ENCODE results near the gene SYNRG.

DNA sequence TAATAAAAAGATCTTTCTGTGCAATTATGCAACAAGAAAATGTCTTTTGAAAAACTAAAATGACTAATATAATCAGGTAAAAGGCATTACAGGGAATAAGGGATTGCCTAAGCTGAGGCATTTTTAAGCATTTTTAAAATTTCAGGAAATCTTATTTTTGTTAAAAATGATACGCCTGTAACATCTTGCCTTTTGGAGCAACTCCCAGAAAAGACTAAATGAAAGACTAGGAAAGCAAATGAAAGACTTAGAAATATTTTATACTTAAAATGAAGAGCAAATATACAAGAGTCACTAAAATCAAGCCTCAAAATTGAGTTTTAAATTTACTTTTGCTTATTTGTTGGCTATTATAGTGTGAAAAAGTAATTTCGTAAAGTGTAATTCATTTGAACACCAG lies 63.7 kb downstream of the SYNRG start:
- TF ChIP-seq, protein P1, sequence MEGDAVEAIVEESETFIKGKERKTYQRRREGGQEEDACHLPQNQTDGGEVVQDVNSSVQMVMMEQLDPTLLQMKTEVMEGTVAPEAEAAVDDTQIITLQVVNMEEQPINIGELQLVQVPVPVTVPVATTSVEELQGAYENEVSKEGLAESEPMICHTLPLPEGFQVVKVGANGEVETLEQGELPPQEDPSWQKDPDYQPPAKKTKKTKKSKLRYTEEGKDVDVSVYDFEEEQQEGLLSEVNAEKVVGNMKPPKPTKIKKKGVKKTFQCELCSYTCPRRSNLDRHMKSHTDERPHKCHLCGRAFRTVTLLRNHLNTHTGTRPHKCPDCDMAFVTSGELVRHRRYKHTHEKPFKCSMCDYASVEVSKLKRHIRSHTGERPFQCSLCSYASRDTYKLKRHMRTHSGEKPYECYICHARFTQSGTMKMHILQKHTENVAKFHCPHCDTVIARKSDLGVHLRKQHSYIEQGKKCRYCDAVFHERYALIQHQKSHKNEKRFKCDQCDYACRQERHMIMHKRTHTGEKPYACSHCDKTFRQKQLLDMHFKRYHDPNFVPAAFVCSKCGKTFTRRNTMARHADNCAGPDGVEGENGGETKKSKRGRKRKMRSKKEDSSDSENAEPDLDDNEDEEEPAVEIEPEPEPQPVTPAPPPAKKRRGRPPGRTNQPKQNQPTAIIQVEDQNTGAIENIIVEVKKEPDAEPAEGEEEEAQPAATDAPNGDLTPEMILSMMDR (IDR thresholded peaks at IDR 0.05) = no peak
- no peak for TF ChIP-seq MEF2A (IDR thresholded peaks at IDR 0.05; ENCODE audit: borderline replicate concordance, low read depth)
- TF ChIP-seq EP300 (IDR thresholded peaks at IDR 0.05; ENCODE audit: borderline replicate concordance in 1 of 2, low read depth in 1 of 2, low read length in 1 of 2) = no peak
- no peak for TF ChIP-seq REST (IDR thresholded peaks at IDR 0.05; ENCODE audit: low read depth, low read length)
- no peak for TF ChIP-seq JUND (IDR thresholded peaks at IDR 0.05)
- TF ChIP-seq RCOR1 (IDR thresholded peaks at IDR 0.05; ENCODE audit: low read length) = no peak
- TF ChIP-seq EZH2phosphoT487 (IDR thresholded peaks at IDR 0.05; ENCODE audit: borderline replicate concordance, low read depth) = no peak
- TF ChIP-seq, protein P2, sequence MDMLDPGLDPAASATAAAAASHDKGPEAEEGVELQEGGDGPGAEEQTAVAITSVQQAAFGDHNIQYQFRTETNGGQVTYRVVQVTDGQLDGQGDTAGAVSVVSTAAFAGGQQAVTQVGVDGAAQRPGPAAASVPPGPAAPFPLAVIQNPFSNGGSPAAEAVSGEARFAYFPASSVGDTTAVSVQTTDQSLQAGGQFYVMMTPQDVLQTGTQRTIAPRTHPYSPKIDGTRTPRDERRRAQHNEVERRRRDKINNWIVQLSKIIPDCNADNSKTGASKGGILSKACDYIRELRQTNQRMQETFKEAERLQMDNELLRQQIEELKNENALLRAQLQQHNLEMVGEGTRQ (IDR thresholded peaks at IDR 0.05; ENCODE audit: borderline replicate concordance, low read depth, low read length) = no peak
- TF ChIP-seq GATA2 (CRISPR knock-in tag; IDR thresholded peaks at IDR 0.05) = no peak
- TF ChIP-seq RAD21 (IDR thresholded peaks at IDR 0.05; ENCODE audit: low read length) = no peak
- no peak for TF ChIP-seq POLR2AphosphoS5 (IDR thresholded peaks at IDR 0.05; ENCODE audit: low read depth, low read length)

Measured in SK-N-SH (cell line).